Measurements from ENCODE around the gene ITPKC.

ITPKC gene

DNA sequence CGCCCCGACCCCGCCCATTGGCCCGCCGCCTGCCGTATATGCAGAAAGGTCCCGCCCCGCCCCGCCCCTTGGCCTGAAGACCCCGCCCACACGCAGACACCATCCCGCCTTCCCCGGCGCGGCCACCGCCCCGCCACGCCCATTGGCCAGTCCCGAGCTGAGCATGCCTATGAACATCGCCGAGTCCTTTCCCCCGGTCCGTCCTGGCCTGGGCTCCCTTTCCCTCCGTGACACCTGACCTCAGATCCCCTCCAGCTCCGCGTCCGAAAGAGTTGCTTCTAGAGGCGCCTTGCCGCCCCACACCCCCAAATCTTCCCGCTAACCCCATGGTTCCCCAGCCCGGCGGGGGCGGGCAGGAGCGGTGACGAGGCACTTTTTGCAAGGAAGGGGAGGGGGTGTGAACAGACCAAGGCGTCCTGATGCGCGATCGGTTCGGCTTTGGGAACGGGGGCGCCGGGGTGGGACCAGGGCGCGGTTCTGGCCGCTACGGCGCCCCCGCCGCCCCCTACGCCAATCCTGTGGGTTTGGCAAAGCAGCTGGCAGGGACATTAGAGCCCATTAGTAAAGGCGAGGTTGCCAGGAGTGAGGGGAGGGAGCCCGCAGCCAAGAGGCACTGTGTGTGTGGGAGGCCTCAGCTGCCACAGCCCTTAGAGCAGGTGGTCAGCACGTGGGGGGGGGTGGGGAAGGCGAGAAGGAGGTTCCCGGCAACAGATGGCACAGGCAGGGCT lies 26.1 kb upstream of the ITPKC start:
- DNase-seq, result peak; percentile 86 to 87

- DNase-seq, result no peak
Measured at GRCh38 chr19:40691421-40692211, 25.3 kb upstream of the ITPKC start.

- DNase-seq, result no peak
Measured at GRCh38 chr19:40692212-40692551, 24.7 kb upstream of the ITPKC start.

DNA sequence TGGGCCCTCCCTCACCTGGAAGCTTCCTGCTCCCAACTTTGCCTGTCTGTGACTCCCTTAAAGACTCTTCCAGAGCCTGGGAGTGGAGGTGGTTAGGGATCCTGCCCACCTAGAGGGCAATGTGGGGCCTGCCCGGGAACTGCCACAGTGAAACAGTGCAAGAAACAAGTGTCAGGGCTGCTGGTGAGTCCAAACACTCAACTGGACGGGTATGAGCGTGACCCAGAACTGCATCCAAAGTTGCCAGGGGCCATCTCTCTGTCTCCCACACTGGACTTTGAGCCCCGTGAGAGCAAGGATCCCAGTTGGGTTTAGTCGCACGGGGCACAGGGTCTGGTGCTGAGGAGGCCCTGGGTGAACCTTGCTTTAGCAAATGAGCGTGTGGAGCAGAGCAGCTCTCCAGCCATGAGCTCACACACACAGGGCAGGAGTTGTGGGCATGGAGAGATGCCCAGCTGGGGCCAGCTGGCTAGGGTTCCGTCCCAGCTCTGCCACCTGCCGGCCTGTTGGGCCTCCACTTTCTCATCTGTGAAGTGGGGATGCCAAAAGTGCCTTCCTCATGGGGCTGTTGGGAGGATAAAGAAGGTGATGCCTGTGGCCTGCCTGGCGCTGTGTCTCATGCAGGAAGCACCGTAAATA lies 23.6 kb upstream of the ITPKC start:
- DNase-seq, result no peak

DNA sequence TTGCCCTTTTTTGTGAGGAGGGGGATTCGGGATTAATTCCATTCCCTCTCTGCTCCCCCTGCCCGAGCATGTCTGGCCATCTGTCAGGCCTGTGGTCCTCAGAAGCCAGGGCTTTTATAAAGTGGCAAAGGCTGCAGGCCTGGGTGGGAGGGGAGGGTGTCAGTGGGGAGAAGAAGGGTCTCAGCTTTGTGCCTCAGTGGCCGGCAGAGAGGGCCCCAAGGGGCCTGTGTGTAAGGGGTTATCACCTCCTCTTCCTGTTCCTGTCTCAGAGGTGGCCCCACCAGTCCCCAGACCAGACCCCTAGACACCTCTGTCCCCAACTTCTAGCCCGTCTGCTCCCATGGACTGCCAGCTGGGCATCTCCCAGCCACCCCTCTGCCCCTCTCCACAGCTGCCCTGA lies 23.0 kb upstream of the ITPKC start:
- no peak for DNase-seq

- DNase-seq, result no peak
Measured at GRCh38 chr19:40695881-40696280, 21.0 kb upstream of the ITPKC start.

- no peak for DNase-seq
Measured at GRCh38 chr19:40697007-40697406, 19.9 kb upstream of the ITPKC start.

- DNase-seq, result no peak
Measured at GRCh38 chr19:40700083-40700482, 16.8 kb upstream of the ITPKC start.

DNA sequence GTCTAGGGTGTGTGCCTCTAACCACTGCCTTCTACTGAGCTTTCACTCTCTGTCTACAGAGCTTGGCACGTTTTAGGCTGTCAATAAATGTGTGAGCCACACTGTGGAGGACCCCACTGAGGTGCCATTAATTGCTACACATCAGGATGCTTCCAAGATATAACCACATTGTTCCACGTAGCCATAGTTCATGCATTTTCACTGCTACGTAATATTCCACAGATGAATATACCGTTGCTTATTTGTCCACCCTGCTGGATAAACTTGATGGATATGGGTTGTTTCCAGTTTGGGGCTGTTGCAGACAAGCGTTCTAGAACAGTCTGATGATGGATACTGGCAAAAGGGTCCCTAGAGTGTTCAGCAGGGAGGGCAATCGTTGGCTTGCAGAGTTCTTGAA lies 15.2 kb upstream of the ITPKC start:
- no peak for DNase-seq

- DNase-seq, result no peak
Measured at GRCh38 chr19:40702337-40703012, 14.4 kb upstream of the ITPKC start.

GRCh38 chr19:40703029-40703755 lies 13.7 kb upstream of the ITPKC start:
- DNase-seq, result no peak

- no peak for DNase-seq
Measured at GRCh38 chr19:40704491-40705361, 12.2 kb upstream of the ITPKC start.

DNA sequence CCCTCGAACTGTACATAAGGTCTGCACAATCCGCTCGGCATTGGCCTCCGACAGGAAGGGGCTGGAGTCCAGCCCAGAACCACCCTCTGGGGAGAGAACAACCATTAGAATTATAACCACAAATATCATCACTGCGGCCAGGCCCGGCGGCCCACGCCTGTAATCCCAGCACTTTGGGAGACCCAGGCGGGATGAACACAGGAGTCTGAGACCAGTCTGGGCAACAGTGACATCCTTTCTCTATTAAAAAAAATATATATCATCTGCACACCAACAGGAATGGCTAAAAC lies 11.6 kb upstream of the ITPKC start:
- no peak for DNase-seq

- DNase-seq, result no peak
Measured at GRCh38 chr19:40705950-40706619, 10.8 kb upstream of the ITPKC start.

DNA sequence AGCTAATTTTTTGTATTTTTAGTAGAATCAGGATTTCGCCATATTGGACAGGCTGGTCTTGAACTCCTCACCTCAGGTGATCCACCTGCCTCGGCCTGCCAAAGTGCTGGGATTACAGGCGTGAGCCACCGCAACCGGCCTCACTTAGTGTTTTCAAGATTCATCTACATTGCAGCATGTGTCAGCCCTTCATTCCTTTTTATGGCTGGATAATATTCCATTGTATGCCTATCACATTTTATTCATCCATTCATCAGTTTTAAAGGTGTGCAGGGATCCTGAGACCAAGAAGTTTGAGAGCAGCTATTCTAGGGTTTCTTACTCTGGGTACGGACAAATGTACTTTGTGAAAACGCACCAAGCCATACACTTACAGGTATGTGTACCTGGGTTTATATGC lies 9.3 kb upstream of the ITPKC start:
- no peak for DNase-seq

DNA sequence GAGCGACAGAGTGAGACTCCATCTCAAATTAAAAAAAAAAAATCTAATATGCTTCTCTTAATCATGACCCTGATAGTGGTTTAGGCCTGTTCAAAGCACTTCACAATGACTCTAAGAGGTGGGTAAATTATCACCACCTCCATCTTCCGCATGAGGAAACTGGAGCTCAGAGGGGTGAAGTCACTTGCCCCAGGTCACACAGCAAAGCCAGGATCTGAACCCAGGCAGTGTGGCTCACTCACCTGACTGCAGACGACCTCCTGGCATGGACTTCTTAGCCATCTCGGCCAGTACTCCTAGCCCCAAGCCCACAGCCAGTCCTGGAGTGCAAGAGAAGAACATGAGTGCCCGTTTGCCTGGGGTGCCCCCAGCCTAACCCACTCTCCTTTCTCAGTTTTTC lies 7.1 kb upstream of the ITPKC start:
- no peak for DNase-seq

GRCh38 chr19:40713939-40714338 lies 3.0 kb upstream of the ITPKC start:
- no peak for DNase-seq

DNA sequence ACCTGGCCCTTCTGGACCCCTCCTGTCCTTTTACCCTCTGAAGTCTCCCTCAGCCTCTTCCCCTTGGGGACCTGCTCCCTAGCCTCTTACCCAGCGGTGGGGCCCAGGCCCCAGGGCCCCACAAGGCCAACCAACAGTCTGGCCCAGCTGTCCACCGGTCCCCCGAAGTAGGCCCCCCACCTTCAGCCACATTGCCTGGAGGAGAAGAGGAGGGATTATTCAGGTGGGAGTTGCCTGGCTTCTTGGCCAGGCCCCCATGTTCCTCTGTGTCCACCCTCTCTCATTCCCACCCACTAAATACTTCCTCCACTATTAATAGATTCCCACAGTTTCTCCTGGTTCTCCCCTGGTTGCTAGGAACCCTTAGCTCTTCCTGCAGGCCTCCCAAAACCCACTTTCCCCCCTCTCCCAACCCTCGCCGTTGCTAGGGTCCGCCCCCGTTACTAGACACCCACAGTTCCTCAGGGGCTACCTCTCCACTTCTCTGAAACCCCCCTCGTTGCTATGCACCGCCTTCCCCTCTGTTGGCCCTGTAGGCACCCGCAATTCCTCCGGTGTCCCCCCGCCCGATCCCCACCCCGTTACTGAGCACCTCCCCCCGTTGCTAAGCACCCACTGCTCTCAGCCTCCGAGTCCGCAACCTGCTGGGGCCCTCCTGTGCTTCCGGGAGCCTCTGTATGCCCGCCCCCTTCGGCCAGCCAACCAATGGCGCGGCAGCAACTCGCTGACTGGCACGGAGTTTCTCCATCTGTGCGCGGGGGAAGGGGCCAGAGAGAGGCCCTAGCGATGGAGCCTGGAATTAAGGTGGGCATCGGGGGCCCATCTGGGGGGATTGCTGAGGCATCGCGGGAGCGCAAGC lies 2.2 kb upstream of the ITPKC start:
- DNase-seq, result peak; percentile 96

DNA sequence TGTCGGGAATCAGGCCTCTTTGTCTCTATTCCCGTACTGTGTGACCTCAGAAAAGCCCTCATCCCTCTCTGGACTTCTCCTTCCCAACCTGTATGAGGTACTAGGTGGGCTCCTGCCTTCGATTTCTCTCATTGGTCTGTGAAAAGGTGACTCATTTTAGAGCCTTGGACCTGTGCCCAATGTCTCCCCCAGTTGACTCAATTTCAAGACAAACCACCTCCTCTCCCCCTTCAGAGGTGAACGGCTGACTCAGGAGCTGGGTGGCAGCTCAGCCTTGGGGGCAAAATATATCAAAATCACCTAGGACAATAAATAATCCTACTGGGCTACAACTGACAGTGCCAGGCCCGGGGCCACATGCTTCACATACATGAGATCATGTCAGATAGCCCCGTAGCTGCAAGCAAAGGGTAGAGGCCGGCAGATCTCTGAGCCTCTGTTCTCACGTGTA lies 856 bp upstream of the ITPKC start:
- DNase-seq, result peak; percentile 54 to 61

DNA sequence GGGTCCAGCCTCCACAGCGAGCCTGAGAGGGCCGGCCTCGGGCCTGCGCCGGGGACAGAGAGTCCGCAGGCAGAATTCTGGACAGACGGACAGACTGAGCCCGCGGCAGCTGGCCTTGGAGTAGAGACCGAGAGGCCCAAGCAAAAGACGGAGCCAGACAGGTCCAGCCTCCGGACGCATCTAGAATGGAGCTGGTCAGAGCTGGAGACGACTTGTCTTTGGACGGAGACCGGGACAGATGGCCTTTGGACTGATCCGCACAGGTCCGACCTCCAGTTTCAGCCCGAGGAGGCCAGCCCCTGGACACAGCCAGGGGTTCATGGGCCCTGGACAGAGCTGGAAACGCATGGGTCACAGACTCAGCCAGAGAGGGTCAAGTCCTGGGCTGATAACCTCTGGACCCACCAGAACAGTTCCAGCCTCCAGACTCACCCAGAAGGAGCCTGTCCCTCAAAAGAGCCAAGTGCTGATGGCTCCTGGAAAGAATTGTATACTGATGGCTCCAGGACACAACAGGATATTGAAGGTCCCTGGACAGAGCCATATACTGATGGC lies 490 bp downstream of the ITPKC start:
- no peak for DNase-seq

All from CD4-positive, alpha-beta T cell treated with Interleukin-1 beta for 1 hour (primary cell).